H1 (cell line): ENCODE results near the gene MYH10. TPM values are rescaled to one million over a fixed set of nuclear protein-coding genes. Genes with fewer than 3 reads are reported as not detected.

ENCODE experiments used
- CTCF ChIA-PET: fragments of 300-600 bp; sonication (Branson Sonifier 250); formaldehyde crosslinking; loops from one replicate; lab custom pipeline; 2021; ENCODE audit not compliant: partially characterized antibody; lab: Charles Lee
- POLR2A ChIA-PET: fragments of 300-600 bp; sonication (Branson Sonifier 250); formaldehyde crosslinking; loops from one replicate; lab custom pipeline; 2021; ENCODE audit warnings: inconsistent platforms; ENCODE audit not compliant: partially characterized antibody; lab: Charles Lee
- DNase-seq, 2 experiments: peaks; one replicate each; pipeline versions ENCODE4 v3.0.0 to v3.0.0-alpha.2; 2010 to 2022; ENCODE audit warnings: low spot score in 2 of 2, low read depth in 1 of 2, mixed read lengths in 1 of 2
- FAIRE-seq: peaks from 2 replicates; lab custom pipeline; 2011; peaks lifted over from hg19 to GRCh38; lab: Jason Lieb, UNC
- H2AFZ ChIP-seq: 2 replicates; pipeline ENCODE4 v1.8.1; 2012; ENCODE audit warnings: low read length, inconsistent platforms
- H2AK5ac ChIP-seq: 2 replicates; pipeline ENCODE4 v1.6.1; 2013; ENCODE audit warnings: low read depth, low read length
- H2BK120ac ChIP-seq: replicated peaks from 2 replicates; pipeline ENCODE3; 2013; ENCODE audit warnings: low read depth, low read length, inconsistent platforms
- H2BK12ac ChIP-seq: 2 replicates; pipeline ENCODE4 v1.6.1; 2013; ENCODE audit warnings: low read depth, low read length
- H2BK15ac ChIP-seq: 2 replicates; pipeline ENCODE4 v1.6.1; 2013; ENCODE audit warnings: low read length
- H2BK20ac ChIP-seq: 2 replicates; pipeline ENCODE4 v1.6.1; 2013; ENCODE audit warnings: low read length
- H2BK5ac ChIP-seq: 2 replicates; pipeline ENCODE4 v1.6.1; 2013; ENCODE audit warnings: low read depth, low read length
- H3K14ac ChIP-seq: 2 replicates; pipeline ENCODE4 v1.6.1; 2013; ENCODE audit warnings: inconsistent platforms; ENCODE audit not compliant: insufficient read length
- H3K18ac ChIP-seq: 2 replicates; pipeline ENCODE4 v1.6.1; 2013; ENCODE audit warnings: low read length; ENCODE audit errors: extremely low read depth
- H3K23ac ChIP-seq: 2 replicates; pipeline ENCODE4 v1.6.1; 2013; ENCODE audit warnings: inconsistent platforms; ENCODE audit not compliant: insufficient read length
- H3K23me2 ChIP-seq: 2 replicates; pipeline ENCODE4 v1.6.1; 2013; ENCODE audit warnings: low read depth, low read length
- H3K27ac ChIP-seq: 2 replicates; pipeline ENCODE4 v1.6.1; 2011; ENCODE audit warnings: low read depth, low read length, inconsistent platforms
- H3K27me3 ChIP-seq, 4 experiments: replicated peaks in 1 of 4; 1 replicate in 1 of 4; 2 replicates in 3 of 4; pipeline versions ENCODE4 v1.6.1 to v1.8.1; 2011 to 2013; ENCODE audit warnings: low read length in 3 of 4, mild to moderate bottlenecking in 3 of 4, inconsistent platforms in 2 of 4, mixed read lengths in 2 of 4, moderate library complexity in 1 of 4; ENCODE audit not compliant: control insufficient read depth in 3 of 4, insufficient read depth in 3 of 4; ENCODE audit errors: extremely low read depth in 1 of 4
- H3K36me3 ChIP-seq, 4 experiments: 2 replicates each; pipeline versions ENCODE4 v1.6.1 to v1.8.1; 2011 to 2013; ENCODE audit warnings: mild to moderate bottlenecking in 4 of 4, low read length in 3 of 4, moderate library complexity in 2 of 4, control low read depth in 1 of 4, inconsistent platforms in 1 of 4; ENCODE audit not compliant: insufficient read depth in 4 of 4, control insufficient read depth in 2 of 4
- H3K4ac ChIP-seq: replicated peaks from 2 replicates; pipeline ENCODE3; 2013; ENCODE audit warnings: low read length, low read depth, mixed read lengths, inconsistent platforms; ENCODE audit not compliant: insufficient read length
- H3K4me1 ChIP-seq, 4 experiments: replicated peaks in 1 of 4; 1 replicate in 1 of 4; 2 replicates in 3 of 4; pipeline versions ENCODE4 v1.6.1 to v1.8.1; 2011 to 2013; ENCODE audit warnings: low read length in 3 of 4, inconsistent platforms in 2 of 4, mixed read lengths in 1 of 4; ENCODE audit not compliant: insufficient read depth in 4 of 4, control insufficient read depth in 3 of 4
- H3K4me2 ChIP-seq, 2 experiments: 2 replicates each; pipeline versions ENCODE4 v1.6.1 to v1.8.1; 2011 to 2013; ENCODE audit warnings: low read depth in 2 of 2, low read length in 2 of 2, control low read depth in 1 of 2, inconsistent platforms in 1 of 2, mild to moderate bottlenecking in 1 of 2; ENCODE audit not compliant: insufficient read depth in 1 of 2
- H3K4me3 ChIP-seq, 4 experiments: fragments of 200-600, 300-600 bp in 1 of 4; sonication (generic), shearing (Covaris generic), sonication (Bioruptor Twin) in 1 of 4; 2 replicates each; pipeline versions ENCODE4 v1.5.1 to v1.8.1; 2011 to 2016; ENCODE audit warnings: low read length in 4 of 4, low read depth in 3 of 4, control low read depth in 2 of 4, inconsistent platforms in 2 of 4, mild to moderate bottlenecking in 2 of 4, mixed read lengths in 1 of 4, moderate library complexity in 1 of 4; ENCODE audit not compliant: insufficient read depth in 2 of 4; ENCODE audit errors: extremely low read depth in 1 of 4
- H3K56ac ChIP-seq: replicated peaks from 2 replicates; pipeline ENCODE3; 2013; ENCODE audit warnings: low read depth, mild to moderate bottlenecking, mixed read lengths, low read length, inconsistent platforms; ENCODE audit not compliant: insufficient read length
- H3K79me1 ChIP-seq: 2 replicates; pipeline ENCODE4 v1.6.1; 2013; ENCODE audit warnings: low read depth, low read length, control low read depth
- H3K79me2 ChIP-seq, 2 experiments: 2 replicates each; pipeline versions ENCODE4 v1.6.1 to v1.8.1; 2012 to 2013; ENCODE audit warnings: low read length in 2 of 2, mild to moderate bottlenecking in 2 of 2, inconsistent platforms in 1 of 2; ENCODE audit not compliant: insufficient read depth in 2 of 2, control insufficient read depth in 1 of 2
- H3K9ac ChIP-seq, 4 experiments: replicated peaks in 1 of 4; 1 replicate in 1 of 4; 2 replicates in 3 of 4; pipeline versions ENCODE4 v1.6.1 to v1.8.1; 2011 to 2013; ENCODE audit warnings: low read depth in 3 of 4, low read length in 3 of 4, control low read depth in 2 of 4, mild to moderate bottlenecking in 2 of 4, moderate library complexity in 2 of 4, inconsistent platforms in 1 of 4; ENCODE audit errors: extremely low read depth in 1 of 4
- H3K9me3 ChIP-seq, 2 experiments: 2 replicates each; pipeline versions ENCODE4 v1.6.1 to v1.8.1; 2012 to 2013; ENCODE audit warnings: mild to moderate bottlenecking in 2 of 2, moderate library complexity in 2 of 2, control low read depth in 1 of 2, inconsistent platforms in 1 of 2, low read depth in 1 of 2, low read length in 1 of 2, mixed read lengths in 1 of 2; ENCODE audit not compliant: insufficient read depth in 2 of 2
- H4K20me1 ChIP-seq, 2 experiments: replicated peaks in 1 of 2; 2 replicates each; pipeline versions ENCODE3 to v1.8.1; 2011 to 2013; ENCODE audit warnings: inconsistent platforms in 2 of 2, low read length in 2 of 2, mild to moderate bottlenecking in 1 of 2; ENCODE audit not compliant: insufficient read depth in 2 of 2, control insufficient read depth in 1 of 2
- H4K5ac ChIP-seq: 2 replicates; pipeline ENCODE4 v1.6.1; 2013; ENCODE audit warnings: low read length, low read depth, mixed read lengths, inconsistent platforms; ENCODE audit not compliant: insufficient read length
- H4K8ac ChIP-seq: 2 replicates; pipeline ENCODE4 v1.8.0; 2013; ENCODE audit warnings: mild to moderate bottlenecking, moderate library complexity, low read length, inconsistent platforms; ENCODE audit not compliant: insufficient read depth; ENCODE audit errors: extremely low read depth
- H4K91ac ChIP-seq: replicated peaks from 2 replicates; pipeline ENCODE3; 2013; ENCODE audit warnings: low read length, mixed read lengths, inconsistent platforms; ENCODE audit not compliant: insufficient read length
- CHD2 ChIP-seq: IDR thresholded peaks from 2 replicates; pipeline ENCODE4 v1.6.1; 2012; ENCODE audit warnings: low read length, improper control_type of control experiment
- KDM1A ChIP-seq: fragments of 200-600, 300-600 bp; sonication (generic); IDR thresholded peaks from 2 replicates; pipeline ENCODE4 v1.7.1; 2016; ENCODE audit warnings: mild to moderate bottlenecking, low read length, borderline replicate concordance
- RFX5 ChIP-seq: IDR thresholded peaks from 2 replicates; pipeline ENCODE4 v1.6.1; 2011; ENCODE audit warnings: low read depth, low read length, improper control_type of control experiment, borderline replicate concordance
- SIN3A ChIP-seq, 2 experiments: IDR thresholded peaks in 1 of 2; conservative IDR thresholded peaks in 1 of 2; 2 replicates each; pipeline ENCODE4 v1.6.1; 2011 to 2012; ENCODE audit warnings: low read length in 2 of 2, improper control_type of control experiment in 1 of 2, low read depth in 1 of 2, mild to moderate bottlenecking in 1 of 2
- TEAD4 ChIP-seq: IDR thresholded peaks from 2 replicates; pipeline ENCODE4 v1.6.1; 2012; ENCODE audit warnings: low read depth, low read length, inconsistent platforms, mixed read lengths
- WGBS, 2 experiments: shearing (Covaris generic) in 1 of 2; methylation state at CpG; one replicate each; pipeline versions ENCODE4 v1.1.6 to v1.1.7; 2013 to 2015; ENCODE audit warnings: low lambda C conversion rate in 2 of 2, mixed read lengths in 2 of 2, inconsistent platforms in 1 of 2, low coverage in 1 of 2, missing lambda C conversion rate in 1 of 2; ENCODE audit not compliant: insufficient replicate concordance in 2 of 2, insufficient coverage in 1 of 2, insufficient read length in 1 of 2; ENCODE audit errors: extremely low coverage in 1 of 2, missing lambda C conversion rate in 1 of 2; 5-methylcytosine and 5-hydroxymethylcytosine counted together
- polyA plus RNA-seq, 7 experiments: library from polyadenylated mRNA; depleted of rRNA in 3 of 7; stranded (reverse) in 5 of 7; unstranded in 2 of 7; fragments of >200 nt in 5 of 7; fragments of 200-250 nt in 2 of 7; gene quantifications; 1 replicate in 5 of 7; 2 replicates in 1 of 7; 4 replicates in 1 of 7; pipeline versions ENCODE4 v1.2.1 to v1.2.3, GENCODE V29; 2011 to 2013; ENCODE audit warnings: missing spikeins in 2 of 7, mixed read lengths in 2 of 7
- total RNA-seq: library from RNA; stranded (reverse); fragmentation: NEBNext Ultra II Directional; extraction: Animal tissue kit (Norgen Biotek cat#: 25700); gene quantifications from 2 replicates; pipeline ENCODE4 v1.2.1, GENCODE V29; 2021

The MYH10 gene
- total and polyA plus RNA-seq, 2 of the 8 experiments (the other 6 are each of a cell fraction or from before 2014, with no cell fraction given) = 64.1 to 289 TPM

GRCh38 chr17:8643855-8644506, 13.5 kb upstream of the MYH10 start:
- TF ChIP-seq SIN3A (conservative IDR thresholded peaks at IDR 0.05 in 1 of 2, IDR thresholded peaks at IDR 0.05 in 1 of 2; ENCODE audit: low read depth in 1 of 2, low read length in 2 of 2) (0 out of 4 replicates have a peak, but pooled peaks of 1 of the 2 experiments have one; percentile 38), KDM1A (peak; percentile 94), TEAD4 (peak; percentile 85), CHD2 (no peak), RFX5 (no peak)
- Histone ChIP-seq H4K5ac (no peak overlapping the region), H3K27ac (no peak overlapping the region), H3K18ac (no peak overlapping the region), H3K23me2 (peaks cover 6% of the 10 kb centered on the region; the same call in 1 of the 2 replicates), H2BK20ac (no peak overlapping the region), H3K4me3 (no peak overlapping the region), H3K56ac (no peak overlapping the region), H2AK5ac (no peak overlapping the region), H4K20me1 (peaks cover 0 to 2% of the 10 kb centered on the region in 2 experiments), H3K27me3 (no peaks in the 10 kb centered on the region; a peak in 1 of 7 replicates), H3K9me3 (no peaks in the 10 kb centered on the region), H2AFZ (no peak overlapping the region), H2BK12ac (no peak overlapping the region), H3K14ac (no peak overlapping the region), H2BK15ac (no peak overlapping the region), H2BK5ac (no peak overlapping the region), H3K23ac (no peak overlapping the region), H2BK120ac (no peak overlapping the region), H3K79me2 (no peaks in the 10 kb centered on the region), H3K79me1 (no peaks in the 10 kb centered on the region), H3K4ac (no peak overlapping the region), H3K4me2 (0 out of 4 replicates have a peak overlapping the region, but pooled peaks of 1 of the 2 experiments have one; percentile 9), H3K4me1 (no peaks in the 10 kb centered on the region), H3K9ac (no peak overlapping the region), H3K36me3 (no peaks in the 10 kb centered on the region), H4K91ac (no peak overlapping the region), H4K8ac (no peak overlapping the region)
- FAIRE-seq (no peak), DNase-seq (no peak)
- CTCF ChIA-PET = interaction anchor here (0.6 to 1.6 kb wide), 8 partner anchors 10 to 1254 kb away, joined by 3 to 5 read pairs (median 3); no protein-coding TSS in a partner anchor
- WGBS, 2 experiments = 77% methylated on average over 11 of the region's 11 CpGs; no CpG with 5 or more reads in 1 of the 2 experiments
- POLR2A ChIA-PET = interaction anchor here (1.2 to 1.8 kb wide), 3 partner anchors 12 to 13 kb away, joined by 3 read pairs; partner anchors contain the start of gene MYH10
